Spleen (tissue), 7 donors: ENCODE results near the gene GPR180.

Experiments
- CTCF ChIP-seq, 11 experiments: fragments of 200-600 bp in 7 of 11; fragments of 450-650 bp in 4 of 11; sonication (generic) in 4 of 11; IDR thresholded peaks in 8 of 11; conservative IDR thresholded peaks in 3 of 11; 1 replicate in 7 of 11; 2 replicates in 4 of 11; pipeline versions ENCODE4 v1.4.0 to v1.8.0; 2016 to 2021; ENCODE audit warnings: antibody characterized with exemption in 11 of 11, inconsistent platforms in 4 of 11, mild to moderate bottlenecking in 1 of 11
- POLR2A ChIP-seq, 3 donors: fragments of 450-650 bp; IDR thresholded peaks; one replicate each; pipeline ENCODE4 v1.5.1; 2017; ENCODE audit warnings: antibody characterized with exemption in 3 of 3, mild to moderate bottlenecking in 1 of 3
- POLR2AphosphoS5 ChIP-seq, 3 donors: sonication (generic); formaldehyde crosslinking; IDR thresholded peaks; one replicate each; pipeline ENCODE4 v1.5.1; 2017; ENCODE audit warnings: antibody characterized with exemption in 3 of 3
- donor health status: DM: no; HTN: no; CAD: no; lungs with moderate emphysema.
- donor health status: DM: no; HTN: no; CAD: no.
- donor health status: DM: no; HTN: no; CAD: no.

GRCh38 chr13:94672400-94672799 is 70.7 kb downstream of the GPR180 start:
- no peak for TF ChIP-seq CTCF (IDR thresholded peaks at IDR 0.05 in 8 of 11, conservative IDR thresholded peaks at IDR 0.05 in 3 of 11)
- no peak for TF ChIP-seq POLR2AphosphoS5 (IDR thresholded peaks at IDR 0.05)
- TF ChIP-seq POLR2A (IDR thresholded peaks at IDR 0.05), result no peak
